GM12878 (cell line): ENCODE data around the gene PRICKLE4. TPM values are rescaled to one million over a fixed set of nuclear protein-coding genes. Genes with fewer than 3 reads are reported as not detected.

Experiments
- ATAC-seq: fragments of 200-7000 bp; cut with Tn5 transposase; 3 replicates; pipeline ENCODE4 v1.9.1; 2020; ENCODE audit warnings: mild to moderate bottlenecking, moderate library complexity
- BruUV-seq: library from RNA; stranded (reverse); fragments of 400-500 nt; replicated peaks from 2 replicates; lab custom pipeline; 2021; lab: Mats Ljungman, UMichigan
- CTCF ChIA-PET: fragments of 300-600 bp; sonication (Branson Sonifier 250); formaldehyde crosslinking; extraction: SDS; loops from one replicate; lab custom pipeline; 2021; ENCODE audit warnings: inconsistent platforms; lab: Yijun Ruan, JAX
- POLR2A ChIA-PET: fragments of 350-600 bp; formaldehyde crosslinking; extraction: SDS; loops from one replicate; lab custom pipeline; 2021; ENCODE audit warnings: inconsistent platforms; lab: Charles Lee
- RAD21 ChIA-PET: fragments of 300-600 bp; sonication (Branson Sonifier 250); formaldehyde crosslinking; loops from one replicate; lab custom pipeline; 2023; ENCODE audit warnings: antibody characterized with exemption; ENCODE audit not compliant: unreplicated experiment; lab: Charles Lee
- SMC1A ChIA-PET: fragments of 300-600 bp; sonication (Branson Sonifier 250); formaldehyde crosslinking; loops from one replicate; lab custom pipeline; 2023; ENCODE audit not compliant: unreplicated experiment, uncharacterized antibody; lab: Charles Lee
- DNase-seq: peaks from one replicate; pipeline ENCODE4 v3.0.0-alpha.2; 2011; ENCODE audit warnings: low read depth, low spot score
- FAIRE-seq: peaks from 3 replicates; lab custom pipeline; 2011; peaks lifted over from hg19 to GRCh38; lab: Jason Lieb, UNC
- H2AFZ ChIP-seq: 2 replicates; pipeline ENCODE4 v1.6.0; 2011; ENCODE audit warnings: low read depth, low read length, control low read depth; ENCODE audit not compliant: control insufficient read depth
- H3K27ac ChIP-seq: 2 replicates; pipeline ENCODE4 v1.5.1; 2011; ENCODE audit warnings: control low read depth; ENCODE audit not compliant: control insufficient read depth, insufficient read depth
- H3K27me3 ChIP-seq, 2 experiments: replicated peaks in 1 of 2; 2 replicates each; pipeline versions ENCODE4 v1.6.0 to v1.6.1; 2011; ENCODE audit warnings: low read length in 1 of 2; ENCODE audit not compliant: control insufficient read depth in 2 of 2, insufficient read depth in 2 of 2
- H3K36me3 ChIP-seq, 2 experiments: 2 replicates each; pipeline ENCODE4 v1.5.1; 2011; ENCODE audit warnings: low read length in 1 of 2; ENCODE audit not compliant: control insufficient read depth in 2 of 2, insufficient read depth in 2 of 2
- H3K4me1 ChIP-seq: 2 replicates; pipeline ENCODE4 v1.6.1; 2011; ENCODE audit warnings: mild to moderate bottlenecking, low read length, moderate library complexity, mixed read lengths; ENCODE audit not compliant: control insufficient read depth, insufficient read depth
- H3K4me2 ChIP-seq: 2 replicates; pipeline ENCODE4 v1.6.0; 2011; ENCODE audit warnings: control low read depth; ENCODE audit not compliant: control insufficient read depth, insufficient read depth
- H3K4me3 ChIP-seq: fragments of 200-600 bp; sonication (generic); 2 replicates; pipeline ENCODE4 v1.5.1; 2016
- H3K79me2 ChIP-seq: 2 replicates; pipeline ENCODE4 v1.6.0; 2011; ENCODE audit warnings: low read length; ENCODE audit not compliant: control insufficient read depth, insufficient read depth
- H3K9ac ChIP-seq: 2 replicates; pipeline ENCODE4 v1.8.0; 2011; ENCODE audit warnings: low read length, control low read depth, mixed read lengths; ENCODE audit not compliant: control insufficient read depth, insufficient read depth
- H3K9me3 ChIP-seq: replicated peaks from 3 replicates; pipeline ENCODE4 v1.5.1; 2011; ENCODE audit warnings: mild to moderate bottlenecking, low read length; ENCODE audit not compliant: control insufficient read depth, insufficient read depth
- H4K20me1 ChIP-seq: 2 replicates; pipeline ENCODE4 v1.6.0; 2011; ENCODE audit not compliant: control insufficient read depth, insufficient read depth
- ATF7 ChIP-seq: fragments of 450-650 bp; IDR thresholded peaks from 2 replicates; pipeline ENCODE4 v1.6.1; 2016; ENCODE audit warnings: low read depth, mild to moderate bottlenecking
- BCL11A ChIP-seq: IDR thresholded peaks from 2 replicates; pipeline ENCODE4 v1.6.1; 2011; ENCODE audit warnings: low read depth, low read length
- BHLHE40 ChIP-seq, 2 experiments: fragments of 450-650 bp in 1 of 2; IDR thresholded peaks; 2 replicates each; pipeline ENCODE4 v1.6.1; 2011 to 2017; ENCODE audit warnings: low read depth in 2 of 2, borderline replicate concordance in 1 of 2, improper control_type of control experiment in 1 of 2, low read length in 1 of 2, mild to moderate bottlenecking in 1 of 2
- CHD2 ChIP-seq: IDR thresholded peaks from 2 replicates; pipeline ENCODE4 v1.6.1; 2011; ENCODE audit warnings: low read depth, low read length, improper control_type of control experiment, borderline replicate concordance
- E2F4 ChIP-seq: IDR thresholded peaks from 2 replicates; pipeline ENCODE4 v1.6.1; 2012; ENCODE audit warnings: low read depth, low read length, improper control_type of control experiment
- FOS ChIP-seq: IDR thresholded peaks from 3 replicates; pipeline ENCODE4 v1.6.1; 2011; ENCODE audit warnings: borderline replicate concordance; ENCODE audit not compliant: insufficient read length; ENCODE audit errors: extremely low read depth
- HDGF ChIP-seq: fragments of 450-650 bp; IDR thresholded peaks from 2 replicates; pipeline ENCODE4 v1.6.1; 2016; ENCODE audit warnings: antibody characterized with exemption
- IRF3 ChIP-seq: fragments of 450-650 bp; IDR thresholded peaks from 2 replicates; pipeline ENCODE4 v1.6.1; 2014; ENCODE audit warnings: mild to moderate bottlenecking
- LARP7 ChIP-seq: fragments of 450-650 bp; IDR thresholded peaks from 2 replicates; pipeline ENCODE4 v1.6.1; 2017; ENCODE audit warnings: mild to moderate bottlenecking
- PKNOX1 ChIP-seq: fragments of 450-650 bp; IDR thresholded peaks from 2 replicates; pipeline ENCODE4 v1.6.1; 2016; ENCODE audit warnings: mild to moderate bottlenecking
- RELA ChIP-seq: fragments of 450-650 bp; IDR thresholded peaks from 2 replicates; pipeline ENCODE4 v1.8.0; 2014; ENCODE audit warnings: borderline replicate concordance; ENCODE audit not compliant: partially characterized antibody
- SPI1 ChIP-seq: IDR thresholded peaks from 2 replicates; pipeline ENCODE4 v1.6.1; 2011; ENCODE audit warnings: low read depth, mild to moderate bottlenecking, low read length, moderate library complexity, borderline replicate concordance; ENCODE audit not compliant: insufficient read depth
- TARDBP ChIP-seq: IDR thresholded peaks from 2 replicates; pipeline ENCODE4 v1.6.1; 2016; ENCODE audit warnings: borderline replicate concordance
- WGBS: methylation state at CpG from one replicate; pipeline ENCODE4 v1.1.6; 2016; ENCODE audit warnings: low lambda C conversion rate; ENCODE audit not compliant: insufficient replicate concordance, insufficient coverage; ENCODE audit errors: missing lambda C conversion rate; 5-methylcytosine and 5-hydroxymethylcytosine counted together
- in situ Hi-C: fragments of 300-500 bp; cut with MboI; formaldehyde crosslinking; loops from 9 replicates; pipeline ENCODE4 v1.14.3; 2018; ENCODE audit warnings: mixed read lengths
- intact Hi-C: fragments of 100-400 bp; cut with micrococcal nuclease; formaldehyde crosslinking; loops from one replicate; pipeline ENCODE4 v1.14.2; 2022; ENCODE audit not compliant: unreplicated experiment
- polyA plus RNA-seq, 11 experiments: library from polyadenylated mRNA; depleted of rRNA in 4 of 11; unstranded in 6 of 11; stranded (reverse) in 5 of 11; fragments of >200 nt; fragmentation: Nextera tagmentation in 4 of 11; fragmentation: Illumina TruSeq in 1 of 11; extraction: Ambion mirVana in 4 of 11; extraction: Trizol in 1 of 11; gene quantifications; 1 replicate in 1 of 11; 2 replicates in 10 of 11; pipeline versions ENCODE4 v1.2.1 to v1.2.3, GENCODE V29; 2011 to 2016; ENCODE audit warnings: inconsistent platforms in 2 of 11, missing spikeins in 2 of 11, low read depth in 1 of 11
- total RNA-seq, 4 experiments: library from RNA; depleted of rRNA in 3 of 4; stranded (reverse); fragments of >200 nt in 3 of 4; fragmentation: Illumina TruSeq in 1 of 4; extraction: Trizol in 1 of 4; gene quantifications; 2 replicates each; pipeline versions ENCODE4 v1.2.1 to v1.2.3, GENCODE V29; 2013 to 2021
- TF ChIP-seq, protein P1 (sequence below): fragments of 450-650 bp; IDR thresholded peaks from 2 replicates; pipeline ENCODE4 v1.6.1; 2017; ENCODE audit warnings: mild to moderate bottlenecking, moderate library complexity

Gene PRICKLE4
- total and polyA plus RNA-seq, 10 of the 15 experiments (the other 5 are each of a cell fraction or from before 2014, with no cell fraction given), result 0.33 to 0.85 (median 0.35) TPM; not detected in 7

- ATAC-seq (peak; percentile 19), DNase-seq (no peak), FAIRE-seq (peak; percentile 57)
- WGBS, result 7% methylated on average over 50 of the region's 50 CpGs
- Histone ChIP-seq H3K4me2 (peak within 1 kb of the TSS; percentile 47; the same call in 1 of the 2 replicates), H3K4me1 (peaks cover 2% of the 10 kb centered on the region), H3K27me3 (no peaks in the 10 kb centered on the region; a peak in 1 of 4 replicates), H3K9ac (peak within 1 kb of the TSS; percentile 80), H2AFZ (peak within 1 kb of the TSS; percentile 48), H3K9me3 (no peaks in the 10 kb centered on the region), H3K36me3 (no peaks in the 10 kb centered on the region), H3K4me3 (peak within 1 kb of the TSS; percentile 92), H4K20me1 (no peaks in the 10 kb centered on the region), H3K79me2 (peaks cover 40% of the 10 kb centered on the region), H3K27ac (peak within 1 kb of the TSS; percentile 98)
- RAD21 ChIA-PET, result interaction anchor here (1.0 to 8.5 kb wide), 4 partner anchors 17 to 313 kb away, joined by 3 to 300 read pairs (median 92); no protein-coding TSS in a partner anchor
- in situ Hi-C loops (no loop called here), intact Hi-C loops (loop anchor here (1.0 to 10.0 kb wide), 4 partner anchors 29 to 661 kb away; partner anchors contain the start of genes NFYA, OARD1 and TOMM6)
- CTCF ChIA-PET, result interaction anchor here (0.6 to 6.2 kb wide), 10 partner anchors 10 to 796 kb away, joined by 3 to 87 read pairs (median 12); no protein-coding TSS in a partner anchor
- BruUV-seq, result no TSS peak
- POLR2A ChIA-PET, result interaction anchor here (0.8 to 9.6 kb wide), 4 partner anchors 9 to 402 kb away, joined by 4 to 293 read pairs (median 96); no protein-coding TSS in a partner anchor
- SMC1A ChIA-PET, result interaction anchor here (1.5 to 8.5 kb wide), 3 partner anchors 19 to 133 kb away, joined by 6 to 168 read pairs (median 88); no protein-coding TSS in a partner anchor
- TF ChIP-seq ATF7 (no peak), E2F4 (peak; percentile 37; the same call in 1 of the 2 replicates), LARP7 (peak; percentile 96), PKNOX1 (peak; percentile 91), SPI1 (no peak), IRF3 (no peak), FOS (no peak), BCL11A (no peak), CHD2 (peak; percentile 87), BHLHE40 (IDR thresholded peaks at IDR 0.05; ENCODE audit: borderline replicate concordance in 1 of 2, low read depth in 2 of 2, low read length in 1 of 2) (peak; percentile 63 to 68; a peak in 3 of 4 replicates), HDGF (no peak), RELA (peak; percentile 83), TARDBP (peak; percentile 97)
- TF ChIP-seq, protein P1, sequence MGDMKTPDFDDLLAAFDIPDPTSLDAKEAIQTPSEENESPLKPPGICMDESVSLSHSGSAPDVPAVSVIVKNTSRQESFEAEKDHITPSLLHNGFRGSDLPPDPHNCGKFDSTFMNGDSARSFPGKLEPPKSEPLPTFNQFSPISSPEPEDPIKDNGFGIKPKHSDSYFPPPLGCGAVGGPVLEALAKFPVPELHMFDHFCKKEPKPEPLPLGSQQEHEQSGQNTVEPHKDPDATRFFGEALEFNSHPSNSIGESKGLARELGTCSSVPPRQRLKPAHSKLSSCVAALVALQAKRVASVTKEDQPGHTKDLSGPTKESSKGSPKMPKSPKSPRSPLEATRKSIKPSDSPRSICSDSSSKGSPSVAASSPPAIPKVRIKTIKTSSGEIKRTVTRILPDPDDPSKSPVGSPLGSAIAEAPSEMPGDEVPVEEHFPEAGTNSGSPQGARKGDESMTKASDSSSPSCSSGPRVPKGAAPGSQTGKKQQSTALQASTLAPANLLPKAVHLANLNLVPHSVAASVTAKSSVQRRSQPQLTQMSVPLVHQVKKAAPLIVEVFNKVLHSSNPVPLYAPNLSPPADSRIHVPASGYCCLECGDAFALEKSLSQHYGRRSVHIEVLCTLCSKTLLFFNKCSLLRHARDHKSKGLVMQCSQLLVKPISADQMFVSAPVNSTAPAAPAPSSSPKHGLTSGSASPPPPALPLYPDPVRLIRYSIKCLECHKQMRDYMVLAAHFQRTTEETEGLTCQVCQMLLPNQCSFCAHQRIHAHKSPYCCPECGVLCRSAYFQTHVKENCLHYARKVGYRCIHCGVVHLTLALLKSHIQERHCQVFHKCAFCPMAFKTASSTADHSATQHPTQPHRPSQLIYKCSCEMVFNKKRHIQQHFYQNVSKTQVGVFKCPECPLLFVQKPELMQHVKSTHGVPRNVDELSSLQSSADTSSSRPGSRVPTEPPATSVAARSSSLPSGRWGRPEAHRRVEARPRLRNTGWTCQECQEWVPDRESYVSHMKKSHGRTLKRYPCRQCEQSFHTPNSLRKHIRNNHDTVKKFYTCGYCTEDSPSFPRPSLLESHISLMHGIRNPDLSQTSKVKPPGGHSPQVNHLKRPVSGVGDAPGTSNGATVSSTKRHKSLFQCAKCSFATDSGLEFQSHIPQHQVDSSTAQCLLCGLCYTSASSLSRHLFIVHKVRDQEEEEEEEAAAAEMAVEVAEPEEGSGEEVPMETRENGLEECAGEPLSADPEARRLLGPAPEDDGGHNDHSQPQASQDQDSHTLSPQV, result peak; percentile 93
Observed at GRCh38 chr6:41735427-41736185, 45.0 kb upstream of the PRICKLE4 start, which contains the start of gene TFEB. TSS of gene TFEB (minus strand) at chr6:41735608. CDS start at chr6:41691213, 44,395 bp downstream.
